ENCODE results near the gene SLC16A5.

The SLC16A5 gene

GRCh38 chr17:75074532-75074931 lies 13.2 kb upstream of the SLC16A5 start:
- no peak overlapping the region for H3K4me3 ChIP-seq (ENCODE audit: low read length)
- DNase-seq (ENCODE audit: low read depth): no peak
- no peak for TF ChIP-seq CTCF (conservative IDR thresholded peaks at IDR 0.05; ENCODE audit: low read depth, low read length)

- DNase-seq (ENCODE audit: low read depth): no peak
- TF ChIP-seq CTCF (conservative IDR thresholded peaks at IDR 0.05; ENCODE audit: low read depth, low read length): no peak
- H3K4me3 ChIP-seq (ENCODE audit: low read length): no peak overlapping the region
Measured at GRCh38 chr17:75075597-75076336, 12.0 kb upstream of the SLC16A5 start.

- no peak overlapping the region for H3K4me3 ChIP-seq (ENCODE audit: low read length)
- DNase-seq (ENCODE audit: low read depth): no peak
- TF ChIP-seq CTCF (conservative IDR thresholded peaks at IDR 0.05; ENCODE audit: low read depth, low read length): no peak
Measured at GRCh38 chr17:75077072-75077495, 10.7 kb upstream of the SLC16A5 start.

GRCh38 chr17:75077496-75078283 lies 10.1 kb upstream of the SLC16A5 start:
- no peak for DNase-seq (ENCODE audit: low read depth)
- no peak overlapping the region for H3K4me3 ChIP-seq (ENCODE audit: low read length)

GRCh38 chr17:75078284-75079022 lies 9.3 kb upstream of the SLC16A5 start:
- H3K4me3 ChIP-seq (ENCODE audit: low read length): no peak overlapping the region

More at GRCh38 chr17:75077496-75078283, 10.1 kb upstream of the SLC16A5 start:
- TF ChIP-seq CTCF (conservative IDR thresholded peaks at IDR 0.05; ENCODE audit: low read depth, low read length): peak; percentile 10

GRCh38 chr17:75079023-75079373 lies 8.8 kb upstream of the SLC16A5 start:
- no peak overlapping the region for H3K4me3 ChIP-seq (ENCODE audit: low read length)
- TF ChIP-seq CTCF (conservative IDR thresholded peaks at IDR 0.05; ENCODE audit: low read depth, low read length): no peak
- no peak for DNase-seq (ENCODE audit: low read depth)

More at GRCh38 chr17:75078284-75079022, 9.3 kb upstream of the SLC16A5 start:
- no peak for TF ChIP-seq CTCF (conservative IDR thresholded peaks at IDR 0.05; ENCODE audit: low read depth, low read length)
- DNase-seq (ENCODE audit: low read depth): peak; percentile 68

Measured in retinal pigment epithelial cell (primary cell).